Measurements from ENCODE around the gene GLT8D2. TPM values are rescaled to one million over a fixed set of nuclear protein-coding genes. Genes with fewer than 3 reads are reported as not detected.
A peak's percentile ranks its signal among the peaks of the same experiment; 100 is the strongest.

Gene GLT8D2
- total RNA-seq, 1 donor, result 52.5 TPM

DNA sequence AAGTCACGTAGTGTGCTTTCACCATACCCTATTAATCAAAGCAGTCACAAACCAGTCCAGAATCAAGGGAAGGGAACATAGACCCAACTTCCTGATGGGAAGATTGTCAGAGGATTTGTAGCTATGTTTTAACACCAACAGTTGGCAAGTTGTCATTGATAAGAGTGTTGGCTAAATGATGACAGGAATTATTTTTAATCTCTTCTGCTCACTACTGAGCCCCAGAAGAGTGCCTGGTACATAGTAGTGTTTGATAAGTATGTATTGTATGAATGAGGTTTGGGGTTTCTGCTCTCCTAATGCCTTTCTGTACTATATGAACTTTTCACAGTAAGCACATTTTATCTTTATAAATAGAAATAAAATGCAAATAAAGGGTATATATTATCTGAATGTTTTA lies 29.0 kb upstream of the GLT8D2 start:
- Histone ChIP-seq H4K20me1 (ENCODE audit: insufficient read depth, low read length) (peaks cover 2% of the 10 kb centered on the region), H3K4me2 (ENCODE audit: insufficient read depth, low read length) (no peak overlapping the region), H3K4me3 (ENCODE audit: insufficient read depth, low read length) (no peak overlapping the region), H3K4me1 (ENCODE audit: insufficient read depth, low read length) (no peaks in the 10 kb centered on the region), H3K27ac (ENCODE audit: low read depth, low read length) (no peak overlapping the region), H3K9me3 (ENCODE audit: low read depth, low read length) (no peaks in the 10 kb centered on the region), H3K27me3 (ENCODE audit: insufficient read depth, low read length) (no peaks in the 10 kb centered on the region), H3K79me2 (ENCODE audit: insufficient read depth, low read length) (peaks cover 32% of the 10 kb centered on the region), H2AFZ (ENCODE audit: low read length) (no peak overlapping the region), H3K36me3 (ENCODE audit: insufficient read depth, low read length) (peaks cover 43% of the 10 kb centered on the region)
- no peak for DNase-seq (ENCODE audit: insufficient read length, low spot score, missing footprints)
- TF ChIP-seq, protein P1, sequence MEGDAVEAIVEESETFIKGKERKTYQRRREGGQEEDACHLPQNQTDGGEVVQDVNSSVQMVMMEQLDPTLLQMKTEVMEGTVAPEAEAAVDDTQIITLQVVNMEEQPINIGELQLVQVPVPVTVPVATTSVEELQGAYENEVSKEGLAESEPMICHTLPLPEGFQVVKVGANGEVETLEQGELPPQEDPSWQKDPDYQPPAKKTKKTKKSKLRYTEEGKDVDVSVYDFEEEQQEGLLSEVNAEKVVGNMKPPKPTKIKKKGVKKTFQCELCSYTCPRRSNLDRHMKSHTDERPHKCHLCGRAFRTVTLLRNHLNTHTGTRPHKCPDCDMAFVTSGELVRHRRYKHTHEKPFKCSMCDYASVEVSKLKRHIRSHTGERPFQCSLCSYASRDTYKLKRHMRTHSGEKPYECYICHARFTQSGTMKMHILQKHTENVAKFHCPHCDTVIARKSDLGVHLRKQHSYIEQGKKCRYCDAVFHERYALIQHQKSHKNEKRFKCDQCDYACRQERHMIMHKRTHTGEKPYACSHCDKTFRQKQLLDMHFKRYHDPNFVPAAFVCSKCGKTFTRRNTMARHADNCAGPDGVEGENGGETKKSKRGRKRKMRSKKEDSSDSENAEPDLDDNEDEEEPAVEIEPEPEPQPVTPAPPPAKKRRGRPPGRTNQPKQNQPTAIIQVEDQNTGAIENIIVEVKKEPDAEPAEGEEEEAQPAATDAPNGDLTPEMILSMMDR (IDR thresholded peaks at IDR 0.05; ENCODE audit: extremely low read depth, low read depth, low read length), result no peak

DNA sequence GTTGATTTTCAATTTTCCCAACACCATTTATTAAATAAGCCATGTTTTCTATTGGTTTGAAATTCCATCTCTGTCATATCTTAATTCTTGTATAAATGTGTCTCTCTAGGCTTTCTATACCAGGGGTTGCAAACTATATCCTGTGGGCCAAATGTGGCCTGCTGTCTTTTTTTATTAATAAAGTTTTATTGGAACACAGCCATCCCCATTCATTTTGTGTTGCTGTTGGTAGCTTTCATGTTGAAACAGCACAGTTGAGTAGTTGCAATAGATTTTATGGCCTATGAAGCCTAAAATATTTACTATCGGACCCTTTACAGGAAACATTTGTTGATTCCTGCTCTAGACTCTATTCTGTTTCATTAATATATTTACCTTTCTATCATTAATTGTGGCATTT lies 23.7 kb upstream of the GLT8D2 start:
- Histone ChIP-seq H3K4me3 (ENCODE audit: insufficient read depth, low read length) (no peak overlapping the region), H3K4me2 (ENCODE audit: insufficient read depth, low read length) (no peak overlapping the region), H3K79me2 (ENCODE audit: insufficient read depth, low read length) (peaks cover 42% of the 10 kb centered on the region), H3K36me3 (ENCODE audit: insufficient read depth, low read length) (peaks cover 36% of the 10 kb centered on the region), H2AFZ (ENCODE audit: low read length) (no peak overlapping the region), H3K9me3 (ENCODE audit: low read depth, low read length) (no peaks in the 10 kb centered on the region), H3K4me1 (ENCODE audit: insufficient read depth, low read length) (no peaks in the 10 kb centered on the region), H3K27ac (ENCODE audit: low read depth, low read length) (no peak overlapping the region), H3K27me3 (ENCODE audit: insufficient read depth, low read length) (no peaks in the 10 kb centered on the region), H4K20me1 (ENCODE audit: insufficient read depth, low read length) (no peaks in the 10 kb centered on the region)
- TF ChIP-seq, protein P1 (IDR thresholded peaks at IDR 0.05; ENCODE audit: extremely low read depth, low read depth, low read length), result no peak
- DNase-seq (ENCODE audit: insufficient read length, low spot score, missing footprints), result no peak

DNA sequence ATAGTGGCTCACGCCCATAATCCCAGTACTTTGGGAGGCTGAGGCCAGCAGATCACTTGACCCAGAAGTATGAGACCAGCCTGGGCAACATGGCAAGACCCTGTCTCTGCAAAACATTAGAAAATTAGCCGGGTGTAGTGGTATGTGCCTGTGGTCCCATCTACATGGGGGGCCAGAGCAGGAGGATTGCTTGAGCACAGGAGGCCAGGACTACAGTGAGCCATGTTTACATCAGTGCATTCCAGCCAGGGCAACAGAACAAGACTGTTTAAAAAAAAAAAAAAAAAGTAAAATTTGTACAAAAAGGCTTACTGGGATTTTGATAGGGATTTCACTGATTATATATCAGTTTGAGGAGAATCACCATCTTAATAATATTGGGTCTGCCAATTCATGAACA lies 22.1 kb upstream of the GLT8D2 start:
- no peaks in the 10 kb centered on the region for H3K4me1 ChIP-seq (ENCODE audit: insufficient read depth, low read length)
- DNase-seq (ENCODE audit: insufficient read length, low spot score, missing footprints), result no peak
- no peak overlapping the region for H3K27ac ChIP-seq (ENCODE audit: low read depth, low read length)
- peaks cover 52% of the 10 kb centered on the region for H3K79me2 ChIP-seq (ENCODE audit: insufficient read depth, low read length)
- H3K36me3 ChIP-seq (ENCODE audit: insufficient read depth, low read length), result peaks cover 49% of the 10 kb centered on the region
- TF ChIP-seq, protein P1 (IDR thresholded peaks at IDR 0.05; ENCODE audit: extremely low read depth, low read depth, low read length), result no peak
- H4K20me1 ChIP-seq (ENCODE audit: insufficient read depth, low read length), result no peaks in the 10 kb centered on the region
- no peak overlapping the region for H2AFZ ChIP-seq (ENCODE audit: low read length)
- H3K9me3 ChIP-seq (ENCODE audit: low read depth, low read length), result no peaks in the 10 kb centered on the region
- no peaks in the 10 kb centered on the region for H3K27me3 ChIP-seq (ENCODE audit: insufficient read depth, low read length)
- no peak overlapping the region for H3K4me2 ChIP-seq (ENCODE audit: insufficient read depth, low read length)
- H3K4me3 ChIP-seq (ENCODE audit: insufficient read depth, low read length), result no peak overlapping the region

DNA sequence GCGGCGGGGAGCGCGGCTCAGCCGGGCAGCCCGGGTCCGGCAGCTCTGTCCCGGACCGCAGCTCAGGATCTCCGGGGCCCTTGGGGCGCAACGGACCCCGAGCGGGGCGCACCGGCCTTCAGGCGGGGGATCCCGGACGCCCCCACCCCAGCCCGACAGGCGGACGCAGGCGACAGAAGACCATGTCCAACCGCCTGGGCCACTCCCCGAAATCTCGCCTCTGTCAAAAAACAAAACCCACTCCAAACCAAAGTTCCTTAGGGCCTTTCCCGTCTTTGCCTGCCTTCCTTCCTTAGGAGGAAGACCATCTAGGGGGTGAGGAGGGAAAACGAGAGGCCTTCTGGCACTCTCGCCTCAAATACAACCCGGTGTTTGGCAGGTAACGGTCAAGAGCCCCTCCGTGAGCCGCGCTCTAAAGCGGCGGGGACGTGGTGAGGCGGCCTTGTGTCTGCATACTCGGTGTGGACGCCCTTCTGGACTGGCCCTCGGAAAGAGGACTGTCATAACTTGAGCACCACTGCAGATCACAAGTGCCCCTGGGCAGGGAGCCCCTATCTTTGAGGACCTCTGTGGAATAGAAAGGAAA lies 14.9 kb upstream of the GLT8D2 start:
- TF ChIP-seq, protein P1 (IDR thresholded peaks at IDR 0.05; ENCODE audit: extremely low read depth, low read depth, low read length), result no peak
- peaks cover 20% of the 10 kb centered on the region for H3K36me3 ChIP-seq (ENCODE audit: insufficient read depth, low read length)
- peak; percentile 66 for DNase-seq (ENCODE audit: insufficient read length, low spot score, missing footprints)

More for the DNA sequence above, 14.9 kb upstream of the GLT8D2 start:
- Histone ChIP-seq H4K20me1 (ENCODE audit: insufficient read depth, low read length) (peaks cover 3% of the 10 kb centered on the region), H3K27me3 (ENCODE audit: insufficient read depth, low read length) (no peaks in the 10 kb centered on the region), H3K4me3 (ENCODE audit: insufficient read depth, low read length) (peak overlapping the region; percentile 98), H3K4me1 (ENCODE audit: insufficient read depth, low read length) (peaks cover 17% of the 10 kb centered on the region), H3K79me2 (ENCODE audit: insufficient read depth, low read length) (peaks cover 49% of the 10 kb centered on the region), H2AFZ (ENCODE audit: low read length) (peak overlapping the region; percentile 92), H3K4me2 (ENCODE audit: insufficient read depth, low read length) (peak overlapping the region; percentile 94), H3K9me3 (ENCODE audit: low read depth, low read length) (no peaks in the 10 kb centered on the region), H3K27ac (ENCODE audit: low read depth, low read length) (peak overlapping the region; percentile 50)
